Thyroid gland (tissue), 4 donors: ENCODE data around the gene CCDC83. TPM values are rescaled to one million over a fixed set of nuclear protein-coding genes. Genes with fewer than 3 reads are reported as not detected.

ENCODE experiments used
- DNase-seq, 2 donors: peaks; one replicate each; pipeline ENCODE4 v3.0.0-alpha.2; 2019
- H3K27ac ChIP-seq, 3 donors: fragments of 200-600 bp; sonication (generic); 1 replicate in 2 of 3; 2 replicates in 1 of 3; pipeline ENCODE4 v1.5.1; 2016 to 2019; ENCODE audit warnings: mild to moderate bottlenecking in 1 of 3, moderate library complexity in 1 of 3
- H3K27me3 ChIP-seq: fragments of 200-600 bp; sonication (generic); one replicate; pipeline ENCODE4 v1.5.1; 2019
- H3K36me3 ChIP-seq, 2 donors: fragments of 200-600 bp; sonication (generic); one replicate each; pipeline ENCODE4 v1.5.1; 2016 to 2019
- H3K4me1 ChIP-seq, 2 donors: fragments of 200-600 bp; sonication (generic); one replicate each; pipeline ENCODE4 v1.5.1; 2017 to 2019
- H3K4me3 ChIP-seq, 3 donors: fragments of 200-600 bp; sonication (generic); replicated peaks in 1 of 3; 1 replicate in 2 of 3; 2 replicates in 1 of 3; pipeline ENCODE4 v1.5.1; 2016; ENCODE audit warnings: mild to moderate bottlenecking in 1 of 3
- H3K9me3 ChIP-seq: fragments of 200-600 bp; sonication (generic); one replicate; pipeline ENCODE4 v1.5.1; 2017
- CTCF ChIP-seq, 6 experiments: fragments of 200-600 bp in 3 of 6; fragments of 450-650 bp in 3 of 6; sonication (generic) in 3 of 6; IDR thresholded peaks; one replicate each; pipeline ENCODE4 v1.5.1; 2016 to 2019; ENCODE audit warnings: antibody characterized with exemption in 6 of 6, mild to moderate bottlenecking in 2 of 6, inconsistent platforms in 1 of 6, moderate library complexity in 1 of 6
- POLR2A ChIP-seq, 2 donors: fragments of 450-650 bp; IDR thresholded peaks; one replicate each; pipeline ENCODE4 v1.6.1; 2017; ENCODE audit warnings: antibody characterized with exemption in 2 of 2, mild to moderate bottlenecking in 2 of 2, moderate library complexity in 1 of 2
- WGBS, 2 donors: methylation state at CpG; one replicate each; pipeline ENCODE4 v1.1.5; 2017; 5-methylcytosine and 5-hydroxymethylcytosine counted together
- intact Hi-C: fragments of 100-400 bp; cut with DNase I; formaldehyde crosslinking; loops from one replicate; pipeline ENCODE4 v1.15.1; 2023
- total RNA-seq, 4 donors: library from RNA; depleted of rRNA; stranded (reverse); fragments of >200 nt; gene quantifications; one replicate each; pipeline ENCODE4 v1.2.3, GENCODE V29; 2016

Gene CCDC83
- total RNA-seq, 4 donors from 2014 or later, result not detected

- Histone ChIP-seq H3K36me3 (no peaks in the 10 kb centered on the region), H3K4me1 (no peaks in the 10 kb centered on the region), H3K4me3 (no peak overlapping the region), H3K27ac (no peak overlapping the region), H3K27me3 (no peaks in the 10 kb centered on the region), H3K9me3 (no peaks in the 10 kb centered on the region)
- TF ChIP-seq CTCF (IDR thresholded peaks at IDR 0.05) (no peak), POLR2A (IDR thresholded peaks at IDR 0.05) (no peak)
- WGBS, 2 donors, result 91% methylated on average over 9 to 10 of the region's 10 CpGs
- intact Hi-C loops, result no loop called here
- DNase-seq, result no peak
Observed at GRCh38 chr11:85935751-85936150, 80.6 kb downstream of the CCDC83 start.

GRCh38 chr11:85937835-85938234, 82.7 kb downstream of the CCDC83 start:
- Histone ChIP-seq H3K4me3 (no peak overlapping the region), H3K27ac (no peak overlapping the region), H3K9me3 (no peaks in the 10 kb centered on the region), H3K27me3 (no peaks in the 10 kb centered on the region), H3K4me1 (peaks cover 0 to 3% of the 10 kb centered on the region in 2 donors), H3K36me3 (no peaks in the 10 kb centered on the region)
- WGBS, 2 donors, result 100% methylated on average over 1 of the region's 1 CpG
- intact Hi-C loops, result no loop called here
- no peak for DNase-seq
- TF ChIP-seq CTCF (IDR thresholded peaks at IDR 0.05) (no peak), POLR2A (IDR thresholded peaks at IDR 0.05) (no peak)

GRCh38 chr11:85939099-85940015, 84.2 kb downstream of the CCDC83 start:
- DNase-seq, result no peak
- no peak overlapping the region for H3K27ac ChIP-seq
- H3K36me3 ChIP-seq, result no peaks in the 10 kb centered on the region
- intact Hi-C loops, result loop anchor here (5.0 kb wide), 2 partner anchors 278 to 353 kb away; no protein-coding TSS in a partner anchor
- no peaks in the 10 kb centered on the region for H3K27me3 ChIP-seq
- H3K4me3 ChIP-seq, result no peak overlapping the region
- 87 to 90% methylated on average over 4 of the region's 4 CpGs for WGBS, 2 donors
- H3K4me1 ChIP-seq, result peaks cover 0 to 3% of the 10 kb centered on the region in 2 donors
- no peaks in the 10 kb centered on the region for H3K9me3 ChIP-seq
- TF ChIP-seq POLR2A (IDR thresholded peaks at IDR 0.05), result no peak
- no peak for TF ChIP-seq CTCF (IDR thresholded peaks at IDR 0.05)

- intact Hi-C loops, result loop anchor here (5.0 kb wide), 2 partner anchors 276 to 351 kb away; no protein-coding TSS in a partner anchor
- Histone ChIP-seq H3K27ac (no peak overlapping the region), H3K36me3 (no peaks in the 10 kb centered on the region), H3K4me1 (peaks cover 0 to 6% of the 10 kb centered on the region in 2 donors), H3K4me3 (no peak overlapping the region), H3K27me3 (no peaks in the 10 kb centered on the region), H3K9me3 (no peaks in the 10 kb centered on the region)
- DNase-seq, result peak; percentile 55 to 58
- WGBS, 2 donors, result 22% methylated on average over 6 of the region's 6 CpGs
- TF ChIP-seq POLR2A (IDR thresholded peaks at IDR 0.05) (no peak), CTCF (IDR thresholded peaks at IDR 0.05) (peak in 5 of 6 experiments; percentile 57 to 71 (median 66))
Observed at GRCh38 chr11:85941380-85941973, 86.3 kb downstream of the CCDC83 start.

GRCh38 chr11:85945296-85945695, 90.1 kb downstream of the CCDC83 start:
- intact Hi-C loops, result no loop called here
- WGBS, 2 donors, result 91 to 100% methylated on average over 1 to 2 of the region's 2 CpGs

More at GRCh38 chr11:85945296-85945695, 90.1 kb downstream of the CCDC83 start:
- Histone ChIP-seq H3K4me1 (peaks cover 12 to 33% of the 10 kb centered on the region in 2 donors), H3K27ac (no peak overlapping the region), H3K36me3 (no peaks in the 10 kb centered on the region), H3K27me3 (no peaks in the 10 kb centered on the region), H3K9me3 (no peaks in the 10 kb centered on the region), H3K4me3 (no peak overlapping the region)
- TF ChIP-seq POLR2A (IDR thresholded peaks at IDR 0.05), result no peak
- no peak for TF ChIP-seq CTCF (IDR thresholded peaks at IDR 0.05)
- no peak for DNase-seq
